Prostate gland (tissue), 2 donors: ENCODE results near the gene MCM3AP.

ENCODE experiments used
- POLR2A ChIP-seq: fragments of 450-650 bp; IDR thresholded peaks from one replicate; pipeline ENCODE4 v1.6.1; 2016; ENCODE audit warnings: antibody characterized with exemption, mild to moderate bottlenecking
- TF ChIP-seq, protein P1 (sequence below), 4 experiments: fragments of 200-600 bp in 2 of 4; fragments of 450-650 bp in 2 of 4; sonication (generic) in 2 of 4; IDR thresholded peaks; 1 replicate in 3 of 4; 2 replicates in 1 of 4; pipeline ENCODE4 v1.5.1; 2016 to 2019; ENCODE audit warnings: antibody characterized with exemption in 4 of 4, mild to moderate bottlenecking in 2 of 4, moderate library complexity in 2 of 4

DNA sequence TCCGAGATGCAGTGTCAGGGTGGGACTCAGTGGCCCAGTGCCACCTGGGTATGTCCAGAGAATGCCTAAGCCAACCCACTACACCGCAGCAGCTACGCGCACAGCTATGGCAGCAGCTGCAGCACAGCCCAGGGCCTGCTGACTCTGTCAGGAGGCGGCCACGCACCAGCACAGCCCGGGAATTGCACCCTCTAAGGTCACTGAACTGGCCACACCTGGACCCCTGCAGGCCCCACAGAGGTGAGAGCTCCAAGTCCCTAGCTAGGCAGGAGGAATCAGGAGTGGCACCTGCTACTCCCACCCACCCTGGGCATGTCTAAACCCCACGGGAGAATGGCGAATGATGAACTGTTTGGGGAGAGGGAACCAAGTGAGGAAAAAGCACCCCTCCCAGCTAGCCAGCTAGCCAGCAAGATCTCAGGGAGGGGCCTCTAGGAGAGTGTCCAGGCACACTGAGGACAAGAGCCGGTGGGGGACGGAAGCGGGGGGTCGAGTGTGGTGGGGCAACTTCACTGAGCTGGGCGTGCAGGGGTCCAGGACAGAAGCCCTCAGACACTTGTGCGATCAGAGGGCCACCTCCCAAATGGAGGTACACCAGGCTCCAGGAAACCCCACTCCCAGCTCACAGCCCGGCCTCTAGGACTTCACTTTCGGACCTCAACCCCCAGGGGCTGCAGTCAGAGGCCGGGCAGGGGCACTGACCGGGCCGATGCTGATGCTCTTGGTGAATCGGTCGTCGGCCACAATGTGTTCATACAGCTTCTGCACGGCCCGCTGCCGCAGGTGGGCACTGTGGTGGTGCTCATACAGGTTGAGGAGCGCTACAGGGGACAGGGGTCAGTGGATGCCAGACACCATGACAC lies 70.7 kb downstream of the MCM3AP start:
- TF ChIP-seq, protein P1, sequence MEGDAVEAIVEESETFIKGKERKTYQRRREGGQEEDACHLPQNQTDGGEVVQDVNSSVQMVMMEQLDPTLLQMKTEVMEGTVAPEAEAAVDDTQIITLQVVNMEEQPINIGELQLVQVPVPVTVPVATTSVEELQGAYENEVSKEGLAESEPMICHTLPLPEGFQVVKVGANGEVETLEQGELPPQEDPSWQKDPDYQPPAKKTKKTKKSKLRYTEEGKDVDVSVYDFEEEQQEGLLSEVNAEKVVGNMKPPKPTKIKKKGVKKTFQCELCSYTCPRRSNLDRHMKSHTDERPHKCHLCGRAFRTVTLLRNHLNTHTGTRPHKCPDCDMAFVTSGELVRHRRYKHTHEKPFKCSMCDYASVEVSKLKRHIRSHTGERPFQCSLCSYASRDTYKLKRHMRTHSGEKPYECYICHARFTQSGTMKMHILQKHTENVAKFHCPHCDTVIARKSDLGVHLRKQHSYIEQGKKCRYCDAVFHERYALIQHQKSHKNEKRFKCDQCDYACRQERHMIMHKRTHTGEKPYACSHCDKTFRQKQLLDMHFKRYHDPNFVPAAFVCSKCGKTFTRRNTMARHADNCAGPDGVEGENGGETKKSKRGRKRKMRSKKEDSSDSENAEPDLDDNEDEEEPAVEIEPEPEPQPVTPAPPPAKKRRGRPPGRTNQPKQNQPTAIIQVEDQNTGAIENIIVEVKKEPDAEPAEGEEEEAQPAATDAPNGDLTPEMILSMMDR (IDR thresholded peaks at IDR 0.05), result no peak
- TF ChIP-seq POLR2A, result no peak
